ENCODE results near the gene MRC2. TPM values are rescaled to one million over a fixed set of nuclear protein-coding genes. Genes with fewer than 3 reads are reported as not detected.

The MRC2 gene
- total RNA-seq, 1 donor = 1.7 TPM

DNA sequence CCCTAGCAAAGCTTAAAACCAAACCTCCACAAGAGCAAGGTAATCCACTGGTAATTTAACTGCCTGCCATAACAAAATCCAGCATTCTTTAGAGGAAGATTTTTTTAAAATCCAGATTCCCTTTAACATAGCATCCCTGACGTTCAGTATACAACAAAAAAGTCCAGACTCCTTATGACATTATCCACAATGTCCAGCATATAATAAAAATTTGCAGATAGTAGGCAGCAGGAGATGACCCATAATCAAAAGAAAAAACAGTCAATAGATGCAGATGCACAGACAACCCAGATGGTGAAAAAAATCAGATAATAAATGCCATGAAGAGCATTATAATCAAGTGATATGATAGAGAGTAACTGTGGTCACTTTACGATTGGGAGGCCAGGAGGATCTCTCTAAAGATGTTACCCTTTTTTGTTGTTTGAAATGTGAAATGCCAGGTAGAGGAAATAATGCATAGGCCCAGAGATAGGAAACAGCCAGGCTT is 33.2 kb downstream of the MRC2 start:
- H3K27me3 ChIP-seq (ENCODE audit: insufficient read depth, low read length) = no peaks in the 10 kb centered on the region
- no peak overlapping the region for H3K4me3 ChIP-seq (ENCODE audit: low read length)
- H3K9me3 ChIP-seq (ENCODE audit: low read depth, low read length) = no peaks in the 10 kb centered on the region
- H3K4me1 ChIP-seq (ENCODE audit: insufficient read depth, low read length) = no peaks in the 10 kb centered on the region

DNA sequence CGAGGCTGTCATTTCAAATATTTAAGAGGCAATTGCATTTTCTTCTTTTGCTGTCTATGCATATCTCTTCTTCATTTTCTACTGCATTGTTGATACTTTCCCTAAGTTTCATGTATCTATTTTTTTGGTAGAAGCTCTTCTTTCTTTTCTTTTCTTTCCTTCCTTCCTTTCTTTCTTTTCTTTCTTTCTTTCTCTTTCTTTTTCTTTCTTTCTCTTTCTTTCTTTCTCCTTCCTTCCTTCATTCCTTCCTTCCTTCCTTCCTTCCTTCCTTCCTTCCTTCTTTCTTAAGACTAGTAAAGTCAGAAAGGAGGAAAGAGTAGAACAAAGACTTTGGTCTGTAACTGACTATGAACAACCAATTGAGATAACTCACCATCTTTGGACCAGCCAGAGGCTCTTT is 33.9 kb downstream of the MRC2 start:
- H3K9me3 ChIP-seq (ENCODE audit: low read depth, low read length) = no peaks in the 10 kb centered on the region
- H3K4me3 ChIP-seq (ENCODE audit: low read length) = no peak overlapping the region
- H3K4me1 ChIP-seq (ENCODE audit: insufficient read depth, low read length) = no peaks in the 10 kb centered on the region
- H3K27me3 ChIP-seq (ENCODE audit: insufficient read depth, low read length) = no peaks in the 10 kb centered on the region

DNA sequence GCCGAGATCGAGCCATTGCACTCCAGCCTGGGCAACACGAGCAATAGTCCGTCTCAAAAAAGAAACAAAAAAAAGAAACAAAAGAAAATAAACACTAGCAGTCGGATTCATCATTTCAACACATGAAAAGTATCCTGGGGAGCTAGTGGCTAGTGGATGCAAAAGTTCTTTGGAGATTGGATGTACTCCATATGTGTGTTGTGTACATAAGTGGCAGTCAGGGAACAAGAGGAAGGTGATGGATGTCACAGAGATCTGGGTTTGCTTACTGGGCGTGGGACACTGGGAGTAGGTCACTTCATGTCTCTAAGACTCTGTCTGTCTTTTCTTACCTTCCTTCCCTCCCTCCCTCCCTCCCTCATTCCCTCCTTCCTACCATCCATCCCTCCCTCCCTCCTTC is 35.4 kb downstream of the MRC2 start:
- no peaks in the 10 kb centered on the region for H3K4me1 ChIP-seq (ENCODE audit: insufficient read depth, low read length)
- H3K9me3 ChIP-seq (ENCODE audit: low read depth, low read length) = no peaks in the 10 kb centered on the region
- no peaks in the 10 kb centered on the region for H3K27me3 ChIP-seq (ENCODE audit: insufficient read depth, low read length)
- no peak overlapping the region for H3K4me3 ChIP-seq (ENCODE audit: low read length)

DNA sequence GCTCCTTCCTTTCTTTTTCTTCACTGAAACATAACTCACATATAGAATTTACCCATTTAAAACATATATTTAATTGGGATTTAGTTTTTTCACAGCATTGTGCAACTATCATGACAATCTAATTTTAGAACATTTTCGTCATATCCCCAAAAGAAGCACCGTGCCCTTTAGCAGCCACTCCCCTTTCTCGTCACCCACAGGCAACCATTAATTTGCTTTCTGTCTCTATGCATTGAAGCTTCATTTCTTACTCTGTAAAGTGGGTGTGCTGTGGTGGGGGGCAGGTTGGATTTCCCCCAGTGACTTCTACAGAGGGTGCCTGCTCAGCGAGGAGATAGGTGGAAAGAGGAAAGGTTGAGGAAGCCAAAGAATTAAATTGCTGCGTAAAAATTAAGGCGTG is 35.8 kb downstream of the MRC2 start:
- H3K4me1 ChIP-seq (ENCODE audit: insufficient read depth, low read length) = no peaks in the 10 kb centered on the region
- H3K9me3 ChIP-seq (ENCODE audit: low read depth, low read length) = no peaks in the 10 kb centered on the region
- no peak overlapping the region for H3K4me3 ChIP-seq (ENCODE audit: low read length)
- no peaks in the 10 kb centered on the region for H3K27me3 ChIP-seq (ENCODE audit: insufficient read depth, low read length)

DNA sequence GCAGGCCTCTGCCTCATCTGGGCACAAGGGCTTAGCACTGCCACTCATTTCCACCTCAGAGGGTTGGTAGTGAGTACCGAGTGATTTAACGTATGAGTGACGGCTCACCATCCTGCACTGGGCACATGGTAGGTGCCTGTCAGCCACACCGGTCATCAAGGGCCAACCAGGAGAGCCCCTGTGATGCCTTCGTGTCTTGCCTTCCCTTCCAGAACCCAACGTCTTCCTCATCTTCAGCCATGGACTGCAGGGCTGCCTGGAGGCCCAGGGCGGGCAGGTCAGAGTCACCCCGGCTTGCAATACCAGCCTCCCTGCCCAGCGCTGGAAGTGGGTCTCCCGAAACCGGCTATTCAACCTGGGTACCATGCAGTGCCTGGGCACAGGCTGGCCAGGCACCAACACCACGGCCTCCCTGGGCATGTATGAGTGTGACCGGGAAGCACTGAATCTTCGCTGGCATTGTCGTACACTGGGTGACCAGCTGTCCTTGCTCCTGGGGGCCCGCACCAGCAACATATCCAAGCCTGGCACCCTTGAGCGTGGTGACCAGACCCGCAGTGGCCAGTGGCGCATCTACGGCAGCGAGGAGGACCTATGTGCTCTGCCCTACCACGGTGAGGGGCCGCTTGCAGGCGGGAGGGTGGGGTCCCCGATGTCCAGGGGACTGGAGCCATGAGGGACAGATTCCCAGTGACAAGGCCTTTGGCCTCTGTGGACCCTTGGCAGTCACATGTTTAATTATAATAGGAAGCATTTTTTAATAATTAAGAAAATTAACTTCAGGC is 37.1 kb downstream of the MRC2 start:
- no peaks in the 10 kb centered on the region for H3K27me3 ChIP-seq (ENCODE audit: insufficient read depth, low read length)
- H3K9me3 ChIP-seq (ENCODE audit: low read depth, low read length) = no peaks in the 10 kb centered on the region
- no peaks in the 10 kb centered on the region for H3K4me1 ChIP-seq (ENCODE audit: insufficient read depth, low read length)
- no peak overlapping the region for H3K4me3 ChIP-seq (ENCODE audit: low read length)

DNA sequence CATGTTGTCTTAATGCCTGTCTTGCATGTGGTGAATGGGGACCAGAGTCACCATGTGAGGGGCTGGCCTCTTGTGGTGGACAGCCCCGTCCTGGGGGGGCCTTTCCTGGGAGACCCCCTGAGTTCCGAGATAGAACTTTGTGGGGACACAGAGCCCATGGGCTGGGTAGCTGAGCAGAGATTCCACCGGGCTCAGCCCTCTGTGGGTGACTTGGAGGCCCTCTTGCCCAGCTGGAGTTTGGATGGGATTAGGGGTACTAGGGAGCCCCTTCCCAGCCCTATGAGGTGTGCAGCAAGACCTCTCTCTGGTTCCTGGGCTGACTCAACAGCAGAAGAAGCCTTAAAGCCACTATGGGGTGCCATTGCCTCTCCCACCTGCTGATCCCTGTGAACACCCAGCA is 38.1 kb downstream of the MRC2 start:
- Histone ChIP-seq H3K27me3 (ENCODE audit: insufficient read depth, low read length) (no peaks in the 10 kb centered on the region), H3K4me3 (ENCODE audit: low read length) (no peak overlapping the region), H3K9me3 (ENCODE audit: low read depth, low read length) (no peaks in the 10 kb centered on the region), H3K4me1 (ENCODE audit: insufficient read depth, low read length) (no peaks in the 10 kb centered on the region)

DNA sequence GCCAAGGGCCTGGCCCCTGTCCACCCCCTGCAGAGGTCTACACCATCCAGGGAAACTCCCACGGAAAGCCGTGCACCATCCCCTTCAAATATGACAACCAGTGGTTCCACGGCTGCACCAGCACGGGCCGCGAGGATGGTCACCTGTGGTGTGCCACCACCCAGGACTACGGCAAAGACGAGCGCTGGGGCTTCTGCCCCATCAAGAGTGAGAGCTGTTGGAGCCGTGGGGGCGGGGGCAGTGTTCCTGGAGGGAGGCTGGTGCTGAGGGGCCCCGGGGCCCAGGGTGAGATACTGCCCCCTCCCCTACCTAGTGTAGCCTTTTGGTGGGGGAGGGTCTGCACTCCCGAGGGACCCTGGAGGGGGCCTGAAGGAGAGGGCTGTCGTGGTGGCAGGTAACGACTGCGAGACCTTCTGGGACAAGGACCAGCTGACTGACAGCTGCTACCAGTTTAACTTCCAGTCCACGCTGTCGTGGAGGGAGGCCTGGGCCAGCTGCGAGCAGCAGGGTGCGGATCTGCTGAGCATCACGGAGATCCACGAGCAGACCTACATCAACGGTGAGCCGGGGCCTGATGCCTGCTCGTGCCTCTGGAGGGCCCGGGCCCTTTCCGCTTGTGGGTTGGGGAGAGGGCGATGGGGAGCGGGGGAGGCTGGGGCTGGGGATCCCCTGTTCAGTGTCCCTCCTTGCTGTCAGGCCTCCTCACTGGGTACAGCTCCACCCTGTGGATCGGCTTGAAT is 38.8 kb downstream of the MRC2 start:
- Histone ChIP-seq H3K9me3 (ENCODE audit: low read depth, low read length) (no peaks in the 10 kb centered on the region), H3K4me3 (ENCODE audit: low read length) (no peak overlapping the region), H3K27me3 (ENCODE audit: insufficient read depth, low read length) (no peaks in the 10 kb centered on the region), H3K4me1 (ENCODE audit: insufficient read depth, low read length) (no peaks in the 10 kb centered on the region)

DNA sequence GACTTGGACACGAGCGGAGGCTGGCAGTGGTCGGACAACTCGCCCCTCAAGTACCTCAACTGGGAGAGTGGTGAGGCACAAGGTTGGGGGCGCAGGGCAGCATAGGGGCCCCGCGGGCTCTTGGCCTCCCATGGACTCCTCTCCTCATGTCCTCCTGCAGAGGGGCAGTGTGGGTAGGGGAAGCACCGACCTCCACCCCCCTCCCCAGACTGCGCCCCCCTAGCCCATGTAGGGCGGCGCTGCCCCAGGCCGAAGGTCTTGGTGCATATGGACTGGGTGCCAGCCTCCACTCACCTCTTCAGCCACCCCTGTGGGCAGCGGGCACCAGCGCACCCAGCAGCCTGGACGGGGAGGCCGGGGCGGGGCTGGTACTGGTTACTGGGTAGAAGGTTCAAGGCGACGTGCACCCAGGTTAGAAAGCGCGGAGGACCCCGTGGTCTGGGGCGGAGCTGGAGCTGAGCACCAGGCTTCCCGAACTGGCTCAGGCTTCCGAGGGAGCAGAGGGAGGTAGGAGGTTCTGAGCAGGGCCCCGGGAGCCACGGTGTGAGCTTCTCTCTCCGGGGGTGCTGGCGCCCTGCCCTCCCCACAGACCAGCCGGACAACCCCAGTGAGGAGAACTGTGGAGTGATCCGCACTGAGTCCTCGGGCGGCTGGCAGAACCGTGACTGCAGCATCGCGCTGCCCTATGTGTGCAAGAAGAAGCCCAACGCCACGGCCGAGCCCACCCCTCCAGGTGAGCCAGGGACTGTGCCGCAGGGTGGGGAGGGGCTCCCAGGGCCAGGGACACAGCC is 39.5 kb downstream of the MRC2 start:
- H3K4me1 ChIP-seq (ENCODE audit: insufficient read depth, low read length) = no peaks in the 10 kb centered on the region
- H3K9me3 ChIP-seq (ENCODE audit: low read depth, low read length) = no peaks in the 10 kb centered on the region
- no peaks in the 10 kb centered on the region for H3K27me3 ChIP-seq (ENCODE audit: insufficient read depth, low read length)
- H3K4me3 ChIP-seq (ENCODE audit: low read length) = no peak overlapping the region

DNA sequence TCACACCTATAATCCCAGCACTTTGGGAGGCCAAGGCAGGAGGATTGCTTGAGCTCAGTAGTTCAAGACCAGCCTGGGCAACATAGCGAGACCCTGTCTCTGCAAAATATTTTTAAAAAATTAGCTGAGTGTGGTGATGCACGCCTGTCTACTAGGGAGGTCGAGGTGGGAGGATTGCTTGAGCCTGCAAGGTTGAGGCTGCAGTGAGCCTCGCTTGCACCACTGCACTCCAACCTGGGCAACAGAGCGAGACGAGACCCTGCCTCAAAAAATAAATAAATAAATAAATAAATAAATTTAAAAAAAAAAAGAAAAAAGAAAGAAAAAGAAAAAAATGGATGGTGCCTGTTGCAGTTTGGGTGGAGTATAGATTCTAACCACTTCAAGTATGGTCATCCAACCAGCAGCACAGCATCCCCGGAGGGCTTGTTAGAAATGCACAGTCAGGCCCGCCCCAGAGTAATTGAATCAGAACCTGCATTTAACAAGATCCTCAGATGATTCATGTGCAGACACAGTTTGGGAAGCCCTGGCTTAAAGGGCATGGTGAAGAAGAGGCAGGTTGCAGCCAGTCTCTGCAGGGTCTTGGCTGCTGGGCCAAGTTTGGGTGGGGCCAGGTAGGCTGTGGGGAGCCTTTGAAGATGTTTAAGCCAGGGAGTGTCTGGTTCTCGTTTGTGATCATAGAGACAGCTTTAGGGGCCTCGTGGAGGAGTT is 40.8 kb downstream of the MRC2 start:
- no peaks in the 10 kb centered on the region for H3K9me3 ChIP-seq (ENCODE audit: low read depth, low read length)
- H3K27me3 ChIP-seq (ENCODE audit: insufficient read depth, low read length) = no peaks in the 10 kb centered on the region
- no peaks in the 10 kb centered on the region for H3K4me1 ChIP-seq (ENCODE audit: insufficient read depth, low read length)
- H3K4me3 ChIP-seq (ENCODE audit: low read length) = no peak overlapping the region

DNA sequence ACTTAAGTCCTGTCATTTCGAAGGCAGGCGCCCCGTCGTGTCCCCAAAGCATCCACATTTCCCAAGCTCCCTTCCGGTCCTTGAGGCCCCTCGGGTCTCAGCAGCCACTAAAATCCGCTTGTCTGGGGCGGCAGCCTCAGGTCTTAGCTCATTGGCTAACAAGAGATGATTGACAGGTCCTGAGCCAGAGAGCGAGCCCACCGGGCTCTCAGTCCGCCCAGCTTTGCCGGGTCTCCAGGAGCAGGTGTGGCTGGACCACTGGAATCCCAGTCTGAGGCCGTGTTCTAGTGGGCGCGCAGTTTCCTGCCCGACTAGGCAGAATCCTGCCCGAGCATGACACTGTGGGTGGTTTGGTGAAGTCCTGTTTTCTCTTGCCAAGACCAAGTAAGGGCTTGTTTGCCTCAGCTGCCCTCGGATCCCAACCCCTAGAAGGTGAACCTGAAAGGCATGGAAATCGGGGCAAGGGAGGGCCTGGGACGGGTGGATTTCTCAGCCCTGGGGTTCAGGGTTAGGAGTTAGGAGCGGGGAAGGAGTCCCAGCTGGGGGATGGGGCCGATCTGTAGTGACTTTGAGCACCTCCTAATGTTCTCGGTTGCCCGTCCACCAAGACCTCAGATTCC is 42.8 kb downstream of the MRC2 start:
- Histone ChIP-seq H3K4me3 (ENCODE audit: low read length) (no peak overlapping the region), H3K27me3 (ENCODE audit: insufficient read depth, low read length) (no peaks in the 10 kb centered on the region), H3K9me3 (ENCODE audit: low read depth, low read length) (no peaks in the 10 kb centered on the region), H3K4me1 (ENCODE audit: insufficient read depth, low read length) (no peaks in the 10 kb centered on the region)

DNA sequence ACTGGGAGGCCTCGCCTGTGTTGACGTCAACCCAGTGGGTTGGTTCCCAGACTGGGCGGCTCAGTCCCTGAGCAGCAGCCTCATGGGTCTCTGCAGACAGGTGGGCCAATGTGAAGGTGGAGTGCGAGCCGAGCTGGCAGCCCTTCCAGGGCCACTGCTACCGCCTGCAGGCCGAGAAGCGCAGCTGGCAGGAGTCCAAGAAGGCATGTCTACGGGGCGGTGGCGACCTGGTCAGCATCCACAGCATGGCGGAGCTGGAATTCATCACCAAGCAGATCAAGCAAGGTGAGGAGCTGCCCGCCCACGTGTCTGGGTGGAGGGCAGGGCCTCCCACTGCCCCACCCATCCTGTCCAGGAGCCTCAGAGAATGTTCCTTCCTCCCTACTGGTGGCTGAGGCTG is 44.1 kb downstream of the MRC2 start:
- no peaks in the 10 kb centered on the region for H3K4me1 ChIP-seq (ENCODE audit: insufficient read depth, low read length)
- H3K4me3 ChIP-seq (ENCODE audit: low read length) = no peak overlapping the region
- H3K27me3 ChIP-seq (ENCODE audit: insufficient read depth, low read length) = no peaks in the 10 kb centered on the region
- no peaks in the 10 kb centered on the region for H3K9me3 ChIP-seq (ENCODE audit: low read depth, low read length)

DNA sequence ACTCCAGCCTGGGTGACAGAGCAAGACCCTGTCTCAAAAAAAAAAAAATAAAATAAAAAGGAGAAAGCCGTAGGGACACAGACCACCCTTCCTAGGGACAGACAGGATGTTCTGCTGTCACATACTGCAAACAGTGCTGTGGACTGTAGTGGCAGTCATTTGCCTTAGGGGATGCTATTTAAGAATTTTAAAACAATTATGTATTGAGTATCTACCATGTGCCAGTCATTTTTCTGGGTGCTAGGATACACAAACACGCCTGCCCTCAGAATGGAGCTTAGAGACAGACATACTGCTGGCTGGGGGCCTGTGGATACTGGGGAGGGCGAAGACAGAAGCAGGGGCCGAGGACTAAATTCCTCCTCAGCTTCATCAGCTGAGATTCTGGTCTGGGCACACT is 45.5 kb downstream of the MRC2 start:
- H3K4me3 ChIP-seq (ENCODE audit: low read length) = no peak overlapping the region
- H3K4me1 ChIP-seq (ENCODE audit: insufficient read depth, low read length) = no peaks in the 10 kb centered on the region
- H3K9me3 ChIP-seq (ENCODE audit: low read depth, low read length) = no peaks in the 10 kb centered on the region
- H3K27me3 ChIP-seq (ENCODE audit: insufficient read depth, low read length) = no peaks in the 10 kb centered on the region

DNA sequence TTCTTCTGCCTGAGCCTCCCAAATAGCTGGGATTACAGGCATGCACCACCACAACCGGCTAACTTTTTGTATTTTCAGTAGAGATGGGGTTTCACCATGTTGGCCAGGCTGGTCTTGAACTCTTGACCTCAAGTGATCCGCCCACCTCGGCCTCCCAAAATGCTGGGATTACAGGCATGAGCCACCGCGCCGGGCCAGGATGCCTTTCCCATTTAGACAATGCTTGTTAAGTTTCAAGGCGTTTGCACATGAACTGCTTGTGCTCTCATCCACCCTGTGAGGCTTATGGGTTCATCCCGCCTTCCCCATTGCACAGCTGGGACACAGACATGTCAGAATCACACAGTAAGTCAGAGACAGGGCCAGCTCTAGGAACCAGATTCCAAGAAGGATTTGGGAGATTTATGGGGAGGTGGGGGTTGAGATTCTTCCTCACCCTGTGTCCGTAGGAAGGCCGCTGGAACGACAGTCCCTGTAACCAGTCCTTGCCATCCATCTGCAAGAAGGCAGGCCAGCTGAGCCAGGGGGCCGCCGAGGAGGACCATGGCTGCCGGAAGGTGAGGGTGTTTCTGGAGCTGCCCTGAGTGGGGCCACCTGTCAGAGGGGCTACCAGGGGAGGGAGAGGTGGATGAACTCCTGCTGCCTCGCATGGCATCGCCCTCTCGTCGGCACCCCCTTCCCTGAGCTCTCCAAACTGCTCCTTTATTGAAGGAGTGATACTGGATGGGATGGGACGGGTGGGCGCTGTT is 46.3 kb downstream of the MRC2 start:
- no peaks in the 10 kb centered on the region for H3K4me1 ChIP-seq (ENCODE audit: insufficient read depth, low read length)
- H3K9me3 ChIP-seq (ENCODE audit: low read depth, low read length) = no peaks in the 10 kb centered on the region
- H3K27me3 ChIP-seq (ENCODE audit: insufficient read depth, low read length) = no peaks in the 10 kb centered on the region
- H3K4me3 ChIP-seq (ENCODE audit: low read length) = no peak overlapping the region

DNA sequence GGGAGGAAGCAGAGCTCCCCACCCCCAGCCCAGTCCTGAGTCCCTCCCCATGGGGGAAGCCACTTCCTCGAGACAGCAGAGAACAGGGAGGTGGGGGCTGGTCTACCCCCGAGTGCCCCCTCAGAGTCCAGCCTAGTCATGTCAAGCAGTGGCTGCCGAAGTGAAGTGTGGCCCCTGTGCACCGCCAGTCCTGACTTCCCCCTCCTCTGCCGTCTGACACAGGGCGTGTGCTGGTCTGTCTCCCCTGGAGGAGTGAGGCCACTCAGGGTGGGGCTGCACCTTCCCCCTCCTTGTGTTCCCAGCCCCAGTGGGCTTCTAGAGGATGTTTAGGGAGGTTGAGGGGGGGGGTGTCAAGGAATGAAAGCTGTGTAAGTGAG is 46.9 kb downstream of the MRC2 start:
- no peak overlapping the region for H3K4me3 ChIP-seq (ENCODE audit: low read length)
- H3K4me1 ChIP-seq (ENCODE audit: insufficient read depth, low read length) = no peaks in the 10 kb centered on the region
- H3K9me3 ChIP-seq (ENCODE audit: low read depth, low read length) = no peaks in the 10 kb centered on the region
- H3K27me3 ChIP-seq (ENCODE audit: insufficient read depth, low read length) = no peaks in the 10 kb centered on the region

Data from mononuclear cell (primary cell).